ENCODE results near the gene BSPRY.

DNA sequence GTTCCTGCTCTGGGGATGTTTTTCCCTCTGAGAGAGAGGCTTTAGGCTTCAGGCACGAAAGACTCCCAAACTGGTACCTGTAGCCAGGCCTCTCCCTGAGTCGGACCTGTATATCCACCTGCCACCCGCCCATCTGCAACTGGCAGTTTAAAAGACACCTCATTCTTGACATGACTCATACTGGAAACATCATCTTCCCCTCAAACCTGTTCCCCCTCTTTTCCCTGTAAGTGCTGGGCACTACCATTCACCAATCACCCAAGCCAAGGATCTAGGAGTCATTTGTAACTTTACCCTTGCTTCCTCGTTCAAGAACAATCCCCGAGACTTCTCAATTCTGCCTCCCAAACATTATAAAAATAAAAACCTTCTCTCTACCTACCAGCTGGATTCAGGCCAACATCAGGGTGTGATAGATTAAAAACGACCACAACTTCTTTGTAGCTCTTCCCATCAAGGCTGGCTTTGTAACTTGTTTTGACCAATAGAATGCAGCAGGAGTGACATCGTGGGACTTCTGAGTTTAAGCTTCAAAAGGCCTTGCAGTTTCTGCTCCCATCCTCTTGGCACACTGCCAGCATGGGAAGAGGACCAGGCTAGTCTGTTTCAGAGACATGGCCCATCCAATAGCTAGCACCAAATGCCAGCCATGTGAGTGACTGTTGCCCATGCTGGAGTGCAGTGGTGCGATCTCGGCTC lies 7.5 kb upstream of the BSPRY start:
- no peak for TF ChIP-seq EZH2phosphoT487 (conservative IDR thresholded peaks at IDR 0.05; ENCODE audit: low read length)
- TF ChIP-seq, protein P1, sequence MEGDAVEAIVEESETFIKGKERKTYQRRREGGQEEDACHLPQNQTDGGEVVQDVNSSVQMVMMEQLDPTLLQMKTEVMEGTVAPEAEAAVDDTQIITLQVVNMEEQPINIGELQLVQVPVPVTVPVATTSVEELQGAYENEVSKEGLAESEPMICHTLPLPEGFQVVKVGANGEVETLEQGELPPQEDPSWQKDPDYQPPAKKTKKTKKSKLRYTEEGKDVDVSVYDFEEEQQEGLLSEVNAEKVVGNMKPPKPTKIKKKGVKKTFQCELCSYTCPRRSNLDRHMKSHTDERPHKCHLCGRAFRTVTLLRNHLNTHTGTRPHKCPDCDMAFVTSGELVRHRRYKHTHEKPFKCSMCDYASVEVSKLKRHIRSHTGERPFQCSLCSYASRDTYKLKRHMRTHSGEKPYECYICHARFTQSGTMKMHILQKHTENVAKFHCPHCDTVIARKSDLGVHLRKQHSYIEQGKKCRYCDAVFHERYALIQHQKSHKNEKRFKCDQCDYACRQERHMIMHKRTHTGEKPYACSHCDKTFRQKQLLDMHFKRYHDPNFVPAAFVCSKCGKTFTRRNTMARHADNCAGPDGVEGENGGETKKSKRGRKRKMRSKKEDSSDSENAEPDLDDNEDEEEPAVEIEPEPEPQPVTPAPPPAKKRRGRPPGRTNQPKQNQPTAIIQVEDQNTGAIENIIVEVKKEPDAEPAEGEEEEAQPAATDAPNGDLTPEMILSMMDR (IDR thresholded peaks at IDR 0.05; ENCODE audit: insufficient read depth, low read length, poor library complexity, severe bottlenecking): no peak

All from SU-DHL-6 (cell line).